LNCAP (cell line): ENCODE data around the gene MEDAG.

ENCODE experiments used
- CTCF ChIP-seq: fragments of 450-650 bp; IDR thresholded peaks from 2 replicates; pipeline ENCODE4 v1.5.1; 2017; ENCODE audit warnings: mild to moderate bottlenecking

MEDAG gene

GRCh38 chr13:30863796-30864195 lies 42.3 kb upstream of the MEDAG start:
- TF ChIP-seq CTCF = no peak

GRCh38 chr13:30864433-30865122 lies 41.5 kb upstream of the MEDAG start:
- TF ChIP-seq CTCF = no peak

- TF ChIP-seq CTCF = peak; percentile 86
Observed at GRCh38 chr13:30865123-30866049, 40.7 kb upstream of the MEDAG start.

- TF ChIP-seq CTCF = no peak
Observed at GRCh38 chr13:30866677-30867076, 39.4 kb upstream of the MEDAG start.

DNA sequence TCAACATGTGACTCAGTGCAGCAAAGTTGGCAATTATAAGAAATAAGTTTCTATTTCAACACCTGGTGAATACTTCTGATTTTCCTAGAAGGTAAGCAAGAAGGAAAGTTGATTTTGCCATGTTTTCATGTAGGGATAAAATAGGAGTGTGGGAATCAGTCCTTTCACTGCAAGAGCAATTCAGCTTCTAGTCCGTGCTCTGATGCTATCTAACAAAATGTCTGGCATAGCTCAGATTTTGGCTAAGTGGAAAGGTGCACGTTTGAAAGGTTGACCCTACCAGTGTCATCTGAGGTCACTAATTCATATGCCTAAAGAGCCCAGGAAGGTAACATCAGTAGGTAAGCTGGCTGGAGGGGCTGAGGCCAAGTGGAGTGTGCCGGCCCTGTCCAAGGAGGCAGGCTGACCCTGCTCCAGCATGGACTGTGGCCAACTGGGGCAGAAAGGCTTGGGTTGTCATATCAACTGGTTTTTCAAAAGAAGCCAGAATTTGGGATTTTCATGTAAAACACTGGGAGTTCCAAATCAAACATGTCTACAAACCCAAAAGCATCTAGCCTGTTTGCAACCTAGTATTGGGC lies 38.9 kb upstream of the MEDAG start:
- no peak for TF ChIP-seq CTCF

- no peak for TF ChIP-seq CTCF
Observed at GRCh38 chr13:30868799-30869470, 37.1 kb upstream of the MEDAG start.

GRCh38 chr13:30869491-30869890 lies 36.6 kb upstream of the MEDAG start:
- no peak for TF ChIP-seq CTCF
